Neutrophil (primary cell): ENCODE measurements around the gene MCM7.

Experiments used
- H3K27ac ChIP-seq: fragments of 200-600 bp; sonication (generic); 2 replicates; pipeline ENCODE4 v1.5.1; 2016; ENCODE audit warnings: mild to moderate bottlenecking, moderate library complexity
- H3K27me3 ChIP-seq: fragments of 200-600 bp; sonication (generic); 2 replicates; pipeline ENCODE4 v1.6.0; 2016; ENCODE audit warnings: mild to moderate bottlenecking
- H3K36me3 ChIP-seq: fragments of 200-600 bp; sonication (generic); 2 replicates; pipeline ENCODE4 v1.5.1; 2017
- H3K4me1 ChIP-seq, 2 experiments: fragments of 200-600 bp in 1 of 2; sonication (generic) in 1 of 2; 1 replicate in 1 of 2; 2 replicates in 1 of 2; pipeline versions ENCODE4 v1.5.1 to v1.6.1; 2013 to 2016; ENCODE audit warnings: low read depth in 1 of 2, low read length in 1 of 2, mild to moderate bottlenecking in 1 of 2, moderate library complexity in 1 of 2; ENCODE audit not compliant: control insufficient read depth in 1 of 2, insufficient read depth in 1 of 2
- H3K4me3 ChIP-seq, 2 experiments: fragments of 200-600 bp in 1 of 2; sonication (generic) in 1 of 2; 1 replicate in 1 of 2; 2 replicates in 1 of 2; pipeline ENCODE4 v1.5.1; 2013 to 2016; ENCODE audit warnings: low read depth in 1 of 2, low read length in 1 of 2, mild to moderate bottlenecking in 1 of 2, moderate library complexity in 1 of 2
- H3K9me3 ChIP-seq: fragments of 200-600 bp; sonication (generic); 2 replicates; pipeline ENCODE4 v1.5.1; 2016
- TF ChIP-seq, protein P1 (sequence below): fragments of 200-600 bp; sonication (generic); IDR thresholded peaks from 2 replicates; pipeline ENCODE4 v1.5.1; 2016; ENCODE audit warnings: antibody characterized with exemption

MCM7 gene

DNA sequence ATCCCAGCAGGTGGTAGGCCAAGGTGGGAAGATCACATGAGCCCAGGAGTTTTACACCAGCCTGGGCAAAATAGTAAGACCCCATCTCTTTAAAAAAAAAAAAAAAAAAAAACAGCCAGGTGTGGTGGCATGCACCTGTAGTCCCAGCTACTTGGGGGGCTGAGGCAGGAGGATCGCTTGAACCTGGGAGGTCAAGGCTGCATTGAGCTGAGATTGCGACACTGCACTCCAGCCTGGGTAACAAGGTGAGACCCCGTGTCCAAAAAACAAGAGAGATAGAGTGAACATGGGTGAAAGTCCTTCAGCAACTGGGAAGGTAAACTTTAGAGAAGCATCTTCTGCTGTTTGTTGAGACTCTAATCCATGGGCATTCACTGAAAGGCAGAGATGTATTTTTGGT lies 41.3 kb upstream of the MCM7 start:
- H3K27me3 ChIP-seq, result no peaks in the 10 kb centered on the region
- peaks cover 68 to 74% of the 10 kb centered on the region in 2 experiments for H3K4me1 ChIP-seq
- peak overlapping the region; percentile 94 for H3K27ac ChIP-seq
- H3K4me3 ChIP-seq, result peak overlapping the region in 1 of 2 experiments; percentile 43
- no peaks in the 10 kb centered on the region for H3K9me3 ChIP-seq
- H3K36me3 ChIP-seq, result no peaks in the 10 kb centered on the region
- TF ChIP-seq, protein P1, sequence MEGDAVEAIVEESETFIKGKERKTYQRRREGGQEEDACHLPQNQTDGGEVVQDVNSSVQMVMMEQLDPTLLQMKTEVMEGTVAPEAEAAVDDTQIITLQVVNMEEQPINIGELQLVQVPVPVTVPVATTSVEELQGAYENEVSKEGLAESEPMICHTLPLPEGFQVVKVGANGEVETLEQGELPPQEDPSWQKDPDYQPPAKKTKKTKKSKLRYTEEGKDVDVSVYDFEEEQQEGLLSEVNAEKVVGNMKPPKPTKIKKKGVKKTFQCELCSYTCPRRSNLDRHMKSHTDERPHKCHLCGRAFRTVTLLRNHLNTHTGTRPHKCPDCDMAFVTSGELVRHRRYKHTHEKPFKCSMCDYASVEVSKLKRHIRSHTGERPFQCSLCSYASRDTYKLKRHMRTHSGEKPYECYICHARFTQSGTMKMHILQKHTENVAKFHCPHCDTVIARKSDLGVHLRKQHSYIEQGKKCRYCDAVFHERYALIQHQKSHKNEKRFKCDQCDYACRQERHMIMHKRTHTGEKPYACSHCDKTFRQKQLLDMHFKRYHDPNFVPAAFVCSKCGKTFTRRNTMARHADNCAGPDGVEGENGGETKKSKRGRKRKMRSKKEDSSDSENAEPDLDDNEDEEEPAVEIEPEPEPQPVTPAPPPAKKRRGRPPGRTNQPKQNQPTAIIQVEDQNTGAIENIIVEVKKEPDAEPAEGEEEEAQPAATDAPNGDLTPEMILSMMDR, result no peak

DNA sequence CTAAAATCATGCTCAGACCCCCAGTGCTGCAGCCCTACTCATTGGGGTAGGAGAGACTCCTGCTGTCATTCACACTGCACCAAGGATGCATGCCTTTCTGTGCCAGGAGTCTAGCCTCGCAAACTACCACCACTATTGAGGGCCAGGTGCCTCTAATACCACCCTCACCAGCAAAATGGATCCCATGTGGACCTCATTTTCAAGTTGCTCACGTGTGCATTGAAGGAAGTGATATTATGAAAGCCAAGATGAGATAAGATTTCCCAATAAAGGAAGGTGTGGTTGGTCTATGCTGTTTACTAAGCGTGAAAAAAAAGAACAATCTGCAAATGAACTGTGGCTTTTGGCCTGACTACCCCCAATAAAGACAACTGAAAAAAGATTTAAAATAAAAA lies 40.4 kb upstream of the MCM7 start:
- H3K27ac ChIP-seq, result peak overlapping the region; percentile 94
- H3K36me3 ChIP-seq, result no peaks in the 10 kb centered on the region
- no peaks in the 10 kb centered on the region for H3K27me3 ChIP-seq
- H3K9me3 ChIP-seq, result no peaks in the 10 kb centered on the region
- H3K4me3 ChIP-seq, result peak overlapping the region; percentile 43 to 52
- peaks cover 59 to 65% of the 10 kb centered on the region in 2 experiments for H3K4me1 ChIP-seq
- TF ChIP-seq, protein P1, result no peak

DNA sequence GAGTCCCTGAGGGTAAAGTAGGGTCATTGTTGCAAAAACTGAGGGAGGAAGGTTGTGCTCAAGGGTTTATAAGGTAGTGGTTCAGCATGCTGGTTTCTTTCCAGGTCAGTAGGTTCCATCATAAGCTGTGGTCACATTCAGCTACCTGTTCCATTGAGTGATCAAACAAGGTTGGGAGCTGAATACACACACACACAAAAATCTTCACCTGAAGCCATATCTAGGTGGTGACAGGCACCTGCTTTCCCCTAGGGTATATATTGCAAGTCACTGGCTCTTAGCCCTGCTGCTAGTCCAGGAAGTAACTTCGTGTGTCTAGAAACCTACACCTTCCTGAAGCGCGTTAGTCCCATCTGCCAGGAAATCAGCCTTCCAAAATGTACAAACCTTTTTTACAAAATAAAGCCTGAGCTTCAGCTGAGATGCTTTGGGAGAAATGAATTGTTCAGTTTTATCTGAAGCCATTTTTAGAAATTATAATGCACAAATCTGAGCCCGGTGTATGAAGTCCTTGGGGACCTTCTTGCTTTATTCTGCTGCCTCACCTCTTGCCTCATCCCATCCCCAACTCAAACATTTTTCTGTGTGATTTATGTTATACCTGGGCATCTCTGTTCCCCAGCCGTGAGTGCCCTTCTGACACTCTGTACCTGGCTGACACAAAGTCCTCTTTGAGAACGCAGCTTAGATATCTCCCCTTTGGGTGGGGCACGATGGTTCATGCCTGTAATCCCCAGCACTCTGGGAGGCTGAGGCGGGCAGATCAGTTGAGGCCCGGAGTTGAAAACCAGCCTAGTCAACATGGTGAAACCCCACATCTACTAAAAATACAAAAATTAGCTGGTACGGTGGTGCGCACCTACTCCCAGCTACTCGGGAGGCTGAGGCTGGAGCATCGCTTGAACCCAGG lies 36.9 kb upstream of the MCM7 start:
- Histone ChIP-seq H3K9me3 (no peaks in the 10 kb centered on the region), H3K4me1 (peaks cover 47 to 52% of the 10 kb centered on the region in 2 experiments), H3K4me3 (no peak overlapping the region), H3K36me3 (no peaks in the 10 kb centered on the region), H3K27me3 (no peaks in the 10 kb centered on the region), H3K27ac (peak overlapping the region; percentile 70)
- TF ChIP-seq, protein P1, result no peak

DNA sequence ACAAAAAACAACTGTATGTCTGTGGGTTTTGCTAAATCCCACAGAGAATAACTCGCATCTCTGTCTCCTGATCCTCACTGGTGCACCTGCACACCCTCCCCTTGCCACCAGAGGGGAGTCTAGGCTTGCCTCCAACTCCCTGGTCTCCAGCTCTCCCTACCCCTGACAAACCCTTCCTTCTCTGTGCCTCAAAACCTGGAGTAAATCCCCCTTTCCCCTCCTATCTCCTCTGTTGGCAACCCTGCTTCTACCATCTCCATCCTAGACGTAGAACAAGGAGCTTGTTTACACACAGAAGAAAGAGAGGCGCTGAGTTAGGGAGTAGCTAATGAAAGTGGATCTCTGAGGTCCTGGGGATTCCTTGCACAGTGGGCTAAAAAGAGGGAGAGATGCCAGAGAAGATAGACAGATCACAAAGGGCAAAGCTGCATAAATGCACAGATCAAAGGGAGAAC lies 31.5 kb upstream of the MCM7 start:
- Histone ChIP-seq H3K4me1 (peaks cover 17% of the 10 kb centered on the region in 2 experiments), H3K36me3 (no peaks in the 10 kb centered on the region), H3K4me3 (no peak overlapping the region), H3K27me3 (peaks cover 16% of the 10 kb centered on the region), H3K9me3 (no peaks in the 10 kb centered on the region), H3K27ac (no peak overlapping the region)
- TF ChIP-seq, protein P1, result peak; percentile 96

DNA sequence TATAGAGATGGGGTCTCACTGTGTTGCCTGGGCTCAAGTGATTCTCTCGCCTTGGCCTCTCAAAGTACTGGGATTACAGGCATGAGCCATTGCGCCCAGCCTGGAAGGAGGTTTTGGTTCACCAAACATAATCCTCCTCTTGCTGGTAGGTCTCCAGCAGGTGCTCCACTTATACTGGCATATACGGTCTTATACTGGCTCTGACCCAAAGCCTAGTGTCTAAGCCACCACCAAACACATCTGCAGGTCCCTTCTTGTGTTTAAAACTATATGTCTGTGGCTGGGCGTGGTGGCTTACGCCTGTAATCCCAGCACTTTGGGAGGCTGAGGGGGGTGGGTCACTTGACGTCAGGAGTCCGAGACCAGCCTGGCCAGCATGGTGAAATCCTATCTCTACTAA lies 30.9 kb upstream of the MCM7 start:
- Histone ChIP-seq H3K27ac (no peak overlapping the region), H3K36me3 (no peaks in the 10 kb centered on the region), H3K27me3 (peaks cover 16% of the 10 kb centered on the region), H3K4me1 (peaks cover 17 to 20% of the 10 kb centered on the region in 2 experiments), H3K4me3 (no peak overlapping the region), H3K9me3 (no peaks in the 10 kb centered on the region)
- TF ChIP-seq, protein P1, result no peak
